ENCODE results near the gene PLIN5.

The PLIN5 gene

GRCh38 chr19:4498694-4499093, 36.3 kb downstream of the PLIN5 start:
- no peak for TF ChIP-seq CTCF (IDR thresholded peaks at IDR 0.05; ENCODE audit: low read depth, low read length, missing control alignments)
- H3K4me3 ChIP-seq (replicated peaks; ENCODE audit: low read depth, low read length): no peak overlapping the region
- DNase-seq (ENCODE audit: extremely low read depth, low read depth): no peak

- no peak for TF ChIP-seq CTCF (IDR thresholded peaks at IDR 0.05; ENCODE audit: low read depth, low read length, missing control alignments)
- no peak overlapping the region for H3K4me3 ChIP-seq (replicated peaks; ENCODE audit: low read depth, low read length)
- DNase-seq (ENCODE audit: extremely low read depth, low read depth): no peak
These were observed 37.1 kb downstream of the PLIN5 start for GRCh38 chr19:4497770-4498389.

GRCh38 chr19:4496304-4496703, 38.7 kb downstream of the PLIN5 start:
- no peak for TF ChIP-seq CTCF (IDR thresholded peaks at IDR 0.05; ENCODE audit: low read depth, low read length, missing control alignments)
- no peak for DNase-seq (ENCODE audit: extremely low read depth, low read depth)
- H3K4me3 ChIP-seq (replicated peaks; ENCODE audit: low read depth, low read length): no peak overlapping the region

- no peak for DNase-seq (ENCODE audit: extremely low read depth, low read depth)
- no peak for TF ChIP-seq CTCF (IDR thresholded peaks at IDR 0.05; ENCODE audit: low read depth, low read length, missing control alignments)
- no peak overlapping the region for H3K4me3 ChIP-seq (replicated peaks; ENCODE audit: low read depth, low read length)
These were observed 39.6 kb downstream of the PLIN5 start for GRCh38 chr19:4495471-4495870.

- DNase-seq (ENCODE audit: extremely low read depth, low read depth): no peak
- H3K4me3 ChIP-seq (replicated peaks; ENCODE audit: low read depth, low read length): no peak overlapping the region
- no peak for TF ChIP-seq CTCF (IDR thresholded peaks at IDR 0.05; ENCODE audit: low read depth, low read length, missing control alignments)
These were observed 40.3 kb downstream of the PLIN5 start for GRCh38 chr19:4494691-4495064.

GRCh38 chr19:4493929-4494690, 40.9 kb downstream of the PLIN5 start:
- no peak for TF ChIP-seq CTCF (IDR thresholded peaks at IDR 0.05; ENCODE audit: low read depth, low read length, missing control alignments)
- H3K4me3 ChIP-seq (replicated peaks; ENCODE audit: low read depth, low read length): no peak overlapping the region
- no peak for DNase-seq (ENCODE audit: extremely low read depth, low read depth)

Measured in HFF-Myc (cell line).